ENCODE results near the gene MSANTD2.

MSANTD2 gene

DNA sequence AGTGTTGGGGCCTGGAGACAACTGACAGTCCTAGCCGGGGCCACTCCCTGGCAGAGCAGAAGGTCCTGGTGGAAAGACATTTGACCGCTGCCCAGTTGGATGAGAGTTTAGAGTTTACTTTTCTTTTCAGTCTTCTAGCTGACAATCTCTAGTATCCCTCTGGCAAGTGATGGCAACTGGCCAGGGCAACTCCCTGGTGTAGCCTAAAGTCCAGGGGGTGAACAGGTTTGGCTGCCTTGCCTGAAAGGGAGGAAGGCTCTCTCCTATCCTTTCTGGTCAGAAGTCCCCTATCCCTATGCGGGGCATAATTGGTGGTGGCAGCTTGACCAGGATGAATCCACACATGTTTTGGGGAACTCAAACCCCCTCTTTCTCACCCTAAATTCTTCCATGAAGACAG, 16.8 kb upstream of the MSANTD2 start:
- no peak for DNase-seq (ENCODE audit: low spot score)

DNA sequence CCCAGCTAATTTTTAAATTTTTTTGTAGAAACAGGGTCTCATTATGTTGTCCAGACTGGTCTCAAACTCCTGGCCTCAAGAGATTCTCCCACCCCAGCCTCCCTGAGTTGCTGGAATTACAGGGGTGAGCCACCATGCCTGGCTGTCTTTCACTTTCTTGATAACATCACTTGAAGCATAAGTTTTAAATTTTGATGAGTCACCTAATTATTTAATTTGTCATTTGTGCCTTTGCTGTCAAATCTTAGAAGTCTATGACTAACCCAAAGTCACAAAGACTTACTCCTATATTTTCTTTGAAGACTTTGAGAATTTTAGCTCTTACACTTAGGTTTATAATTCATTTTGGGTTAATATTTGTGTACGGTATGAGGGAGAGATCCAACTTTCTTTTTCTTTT, 14.5 kb upstream of the MSANTD2 start:
- DNase-seq (ENCODE audit: low spot score): no peak

DNA sequence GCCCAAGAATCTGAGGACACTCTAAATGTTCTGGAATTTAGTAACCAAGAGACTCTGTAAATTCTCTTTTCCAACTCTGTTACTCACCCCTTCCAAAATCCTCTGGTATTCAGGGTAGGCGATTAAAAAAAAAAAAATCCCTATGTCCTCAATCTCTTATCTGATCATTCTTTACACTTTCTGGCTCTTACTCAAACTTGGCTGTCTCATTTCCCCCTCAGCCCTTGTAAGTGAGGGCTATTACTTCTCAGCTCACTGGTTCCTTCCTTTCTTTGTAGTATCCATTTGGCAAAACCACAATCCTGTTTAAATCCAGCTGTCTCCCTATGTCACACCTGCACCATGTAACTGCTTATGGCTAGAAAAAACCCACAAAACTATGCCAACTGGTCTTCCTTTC, 12.7 kb upstream of the MSANTD2 start:
- DNase-seq (ENCODE audit: low spot score): no peak

DNA sequence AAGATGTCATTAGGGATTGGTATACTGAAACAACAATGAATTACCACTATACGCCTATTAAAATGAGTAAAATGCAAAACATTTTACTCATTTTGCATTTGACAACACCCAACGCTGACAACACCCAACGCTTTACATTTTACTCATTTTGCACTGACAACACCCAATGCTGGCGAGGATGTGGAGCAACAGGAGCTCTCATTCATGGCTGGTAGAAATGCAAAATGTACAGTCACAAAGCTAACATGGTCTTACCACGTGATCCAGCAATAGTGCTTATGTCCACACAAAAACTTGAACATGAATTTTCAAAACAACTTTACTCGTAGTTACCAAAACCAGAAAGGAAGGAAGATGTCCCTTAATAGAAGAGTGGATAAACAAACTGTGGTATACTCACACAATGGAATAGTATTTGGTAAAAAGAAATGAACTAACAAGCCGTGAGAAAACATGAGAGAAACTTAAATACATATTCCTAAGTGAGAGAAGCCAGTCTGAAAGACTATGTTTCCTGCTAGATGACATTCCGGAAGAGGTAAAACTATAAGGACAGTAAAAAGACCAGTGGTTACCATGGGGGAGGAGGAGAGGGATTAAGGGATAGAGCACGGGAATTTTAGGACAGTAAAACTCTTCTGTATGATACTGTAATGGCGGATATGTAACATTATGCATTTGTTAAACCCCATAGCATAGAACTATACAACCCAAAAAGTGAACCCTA, 11.4 kb upstream of the MSANTD2 start:
- no peak for DNase-seq (ENCODE audit: low spot score)

DNA sequence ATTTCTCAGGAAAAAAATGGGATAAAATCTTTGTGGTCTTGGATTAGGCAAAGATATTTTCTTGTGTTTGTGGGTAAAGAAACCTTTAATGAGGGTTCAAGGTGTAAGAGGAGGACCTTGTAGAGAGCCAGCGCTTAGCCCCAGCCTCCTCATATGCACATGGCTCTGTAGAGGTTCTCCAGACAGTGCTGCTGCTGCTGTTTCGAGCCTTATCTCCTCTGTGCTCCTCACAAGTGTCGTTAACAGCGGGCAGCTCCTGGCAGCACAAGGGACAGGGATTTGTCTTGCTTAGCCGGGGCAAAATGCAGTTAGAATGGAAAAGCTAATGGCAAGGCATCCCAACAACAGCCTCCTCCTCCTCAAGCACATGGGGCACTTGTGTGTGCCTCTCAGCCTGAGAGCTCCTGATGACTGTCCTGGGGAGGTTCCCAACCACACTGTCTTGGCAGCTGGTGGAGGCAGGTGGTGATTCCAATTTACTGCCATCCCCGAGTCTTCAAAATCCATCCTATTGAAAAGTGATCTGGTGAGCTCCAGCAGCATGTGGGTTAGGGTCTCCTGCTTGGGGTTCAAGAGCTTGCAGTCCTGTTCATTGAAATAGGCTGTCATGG, 7.6 kb upstream of the MSANTD2 start:
- no peak for DNase-seq (ENCODE audit: low spot score)

DNA sequence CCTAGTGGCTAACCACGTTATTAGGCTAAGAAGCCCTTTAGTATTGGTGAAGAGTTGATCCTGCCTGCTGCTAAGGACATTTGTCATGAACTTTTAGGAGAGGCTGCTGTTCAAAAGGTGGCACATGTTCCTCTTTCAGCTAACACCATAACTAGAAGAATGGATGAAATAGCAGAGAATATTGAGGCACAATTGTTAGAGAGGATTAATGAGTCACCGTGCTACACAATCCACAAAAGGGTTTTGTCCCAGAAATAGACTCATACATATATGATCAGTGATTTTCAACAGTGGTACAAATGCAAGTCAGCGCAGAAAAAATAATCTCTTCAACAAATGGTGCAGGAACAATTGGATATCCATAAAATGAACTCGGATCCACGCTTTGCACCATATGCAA, 7.0 kb upstream of the MSANTD2 start:
- DNase-seq (ENCODE audit: low spot score): no peak

DNA sequence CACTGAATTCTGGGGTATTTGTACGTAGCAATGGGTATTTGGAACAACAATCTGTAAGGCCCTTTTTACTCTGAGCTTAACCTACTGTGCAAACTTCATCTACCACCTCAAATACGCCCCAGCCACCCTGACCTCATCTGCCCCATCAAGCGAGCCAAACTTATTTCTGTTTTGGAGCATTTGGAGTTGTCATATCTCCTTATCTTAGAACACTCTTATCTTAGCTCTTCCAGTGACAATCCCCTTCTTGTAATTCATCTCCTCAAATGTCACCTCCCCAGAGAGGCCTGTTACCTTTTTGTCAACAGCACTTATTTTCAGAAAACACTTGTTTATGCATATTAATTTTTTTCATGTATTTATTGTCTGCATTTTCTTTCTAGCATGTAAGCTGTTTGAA, 4.7 kb upstream of the MSANTD2 start:
- no peak for DNase-seq (ENCODE audit: low spot score)

DNA sequence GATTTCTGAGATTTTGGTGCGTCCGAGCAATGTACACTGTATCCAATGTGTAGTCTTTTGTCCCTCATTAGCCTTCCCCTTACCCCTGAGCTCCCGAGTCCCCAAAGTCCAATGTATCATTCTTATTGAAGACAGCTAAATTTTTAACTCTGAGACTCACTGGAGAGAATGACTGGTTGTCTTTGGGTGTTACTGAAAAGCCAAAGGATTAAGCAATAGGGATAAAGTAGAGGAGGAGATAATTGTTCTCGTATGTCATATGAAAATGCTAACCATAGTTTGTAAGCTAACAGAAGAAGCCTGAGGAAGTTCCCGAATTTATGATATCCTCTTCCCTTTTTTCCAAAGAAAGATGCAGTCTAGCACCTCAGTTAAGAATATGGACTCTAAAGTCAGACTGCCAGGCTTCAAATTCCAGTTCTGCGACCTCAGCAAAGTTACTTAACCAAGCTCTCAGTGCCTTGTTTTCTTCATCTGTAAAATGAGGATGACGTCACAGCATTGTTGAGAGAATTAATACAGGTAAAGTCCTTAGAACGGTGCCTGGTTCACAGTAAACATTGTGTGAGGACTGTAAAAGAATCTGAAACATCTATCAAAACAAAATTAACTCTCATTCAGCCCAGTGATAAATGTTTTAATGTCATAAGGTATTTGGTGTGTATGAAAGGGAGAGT, 1.6 kb upstream of the MSANTD2 start:
- DNase-seq (ENCODE audit: low spot score): no peak

DNA sequence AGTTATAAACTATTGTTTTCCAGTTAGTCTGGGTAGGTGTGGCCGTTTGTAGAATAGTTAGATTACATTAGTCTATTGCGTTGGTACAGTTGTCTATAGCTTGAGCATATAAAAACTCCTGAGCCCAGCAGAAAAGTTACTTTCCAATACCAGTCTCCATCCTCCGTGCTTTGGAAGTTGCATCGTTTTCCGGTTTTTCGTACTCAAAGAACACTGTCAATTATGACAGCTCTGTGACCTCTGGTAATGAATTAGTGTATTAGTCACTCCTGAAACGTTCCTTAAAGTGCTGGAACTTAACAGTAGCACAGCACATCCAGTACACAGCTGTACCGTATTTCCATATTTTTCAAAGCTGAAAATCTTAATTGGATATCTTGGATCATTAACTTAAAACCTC, 808 bp upstream of the MSANTD2 start:
- DNase-seq (ENCODE audit: low spot score): no peak

DNA sequence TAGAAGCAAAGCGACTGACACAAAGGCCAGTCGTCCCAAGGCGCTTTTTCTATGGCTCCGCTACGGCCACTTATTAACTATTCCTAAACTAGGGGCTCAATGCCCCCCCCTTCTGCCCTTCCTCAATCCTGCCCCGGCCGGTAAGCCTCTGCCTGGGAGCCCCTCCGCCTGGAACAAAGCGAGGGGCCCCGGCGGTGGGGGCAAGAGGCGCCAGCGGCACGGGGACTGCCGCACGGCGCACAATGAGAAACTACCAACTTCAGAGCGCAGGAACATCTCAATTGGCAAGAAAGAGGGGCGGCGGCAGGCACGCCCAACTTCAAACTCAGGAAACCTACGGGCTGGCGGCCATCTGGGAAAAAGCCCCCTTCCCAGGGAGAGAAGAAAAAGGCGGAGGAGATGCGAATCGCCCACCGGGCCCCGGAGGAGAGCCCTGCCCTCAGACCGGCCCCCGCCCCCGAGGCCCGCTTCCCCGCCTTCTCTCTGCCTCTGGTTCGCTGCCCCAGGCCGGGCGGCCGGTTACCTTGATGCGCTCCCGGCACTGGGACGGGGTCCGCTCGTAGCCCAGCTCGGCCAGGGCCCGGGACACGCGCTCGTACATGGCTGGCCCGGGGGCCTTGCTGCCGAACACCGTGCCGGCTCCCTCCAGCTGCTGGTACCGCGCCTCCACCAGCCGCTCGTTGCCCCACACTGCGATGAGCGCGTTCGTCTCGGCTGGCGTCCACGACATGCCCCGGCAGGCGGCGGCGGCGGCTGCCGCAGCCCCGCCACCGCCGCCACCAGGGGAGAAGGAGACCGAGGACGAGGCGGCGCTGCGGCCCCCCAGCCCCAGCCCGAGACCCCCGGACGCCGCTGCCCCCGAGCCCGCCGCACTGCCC, 619 bp downstream of the MSANTD2 start:
- DNase-seq (ENCODE audit: low spot score): peak; percentile 5

DNA sequence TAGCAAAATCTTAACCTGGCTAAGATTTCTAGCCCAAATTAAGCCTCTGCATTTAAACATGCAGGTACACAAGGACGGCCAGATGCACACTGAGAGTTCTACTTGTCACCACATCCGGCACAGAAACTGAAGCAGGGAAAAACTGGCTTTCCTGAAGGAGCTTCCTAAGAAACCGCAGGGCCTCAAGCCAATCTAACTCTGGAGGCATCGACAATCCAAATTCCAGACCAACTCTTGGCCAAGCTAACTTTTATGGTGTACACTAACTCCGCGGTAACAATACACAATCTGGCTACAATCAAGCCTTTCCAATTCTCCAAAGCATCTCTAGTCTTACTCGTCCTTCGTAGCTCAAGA, 1.2 kb downstream of the MSANTD2 start:
- DNase-seq (ENCODE audit: low spot score): no peak

DNA sequence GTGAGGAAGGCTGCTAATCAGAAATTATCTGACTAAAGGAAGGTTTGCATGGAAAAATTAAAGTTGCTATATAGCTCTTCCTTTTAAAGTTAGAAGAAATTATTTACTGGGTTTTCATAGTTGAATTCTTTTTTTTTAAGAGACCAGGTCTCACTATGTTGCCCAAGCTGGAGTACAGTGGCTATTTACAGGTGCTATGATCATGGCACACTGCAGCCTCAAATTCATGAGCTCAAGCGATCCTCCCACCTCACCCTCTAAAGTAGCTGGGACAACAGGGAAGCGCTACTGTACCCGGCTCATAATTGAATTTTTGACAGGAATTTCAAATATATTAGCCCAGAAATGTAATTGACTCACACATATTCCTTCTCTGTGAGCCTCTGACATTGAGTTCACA, 3.9 kb downstream of the MSANTD2 start:
- DNase-seq (ENCODE audit: low spot score): no peak

DNA sequence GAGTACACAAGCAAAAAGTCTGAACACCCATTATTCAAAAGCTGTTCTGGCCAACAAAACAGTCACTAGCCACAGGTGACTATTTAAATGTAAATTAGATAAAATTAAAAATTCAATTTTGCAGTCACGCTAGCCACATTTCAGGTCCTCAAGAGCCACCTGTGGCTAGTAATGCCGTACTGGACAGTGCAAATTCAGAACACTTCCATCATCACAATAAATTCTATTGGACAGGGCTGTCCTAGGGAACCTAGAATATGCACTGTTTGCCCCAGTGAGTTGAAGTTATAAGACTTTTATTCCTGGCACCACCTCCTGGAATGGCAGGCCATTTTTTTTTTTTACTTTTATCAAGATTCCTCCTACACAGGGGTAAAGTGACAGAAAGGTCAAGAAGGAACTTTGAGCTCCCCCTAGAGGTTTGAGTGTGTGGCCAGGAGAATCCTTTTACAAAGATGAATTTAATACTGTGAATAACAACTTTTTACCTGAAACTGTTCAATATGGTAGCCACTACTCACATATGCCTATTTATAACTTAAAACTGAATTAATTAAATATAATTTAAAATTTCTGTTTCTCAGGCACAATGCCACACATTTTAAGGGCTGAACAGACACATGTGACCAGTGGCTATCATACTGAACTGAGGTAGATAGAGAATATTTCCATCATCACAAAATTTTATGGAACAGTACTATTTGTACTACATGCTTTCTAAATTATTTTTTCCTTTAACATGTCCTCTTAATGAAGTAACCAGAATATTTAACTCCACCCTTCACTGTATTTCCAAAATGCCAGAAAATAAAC, 6.5 kb downstream of the MSANTD2 start:
- peak; percentile 43 for DNase-seq (ENCODE audit: low spot score)

DNA sequence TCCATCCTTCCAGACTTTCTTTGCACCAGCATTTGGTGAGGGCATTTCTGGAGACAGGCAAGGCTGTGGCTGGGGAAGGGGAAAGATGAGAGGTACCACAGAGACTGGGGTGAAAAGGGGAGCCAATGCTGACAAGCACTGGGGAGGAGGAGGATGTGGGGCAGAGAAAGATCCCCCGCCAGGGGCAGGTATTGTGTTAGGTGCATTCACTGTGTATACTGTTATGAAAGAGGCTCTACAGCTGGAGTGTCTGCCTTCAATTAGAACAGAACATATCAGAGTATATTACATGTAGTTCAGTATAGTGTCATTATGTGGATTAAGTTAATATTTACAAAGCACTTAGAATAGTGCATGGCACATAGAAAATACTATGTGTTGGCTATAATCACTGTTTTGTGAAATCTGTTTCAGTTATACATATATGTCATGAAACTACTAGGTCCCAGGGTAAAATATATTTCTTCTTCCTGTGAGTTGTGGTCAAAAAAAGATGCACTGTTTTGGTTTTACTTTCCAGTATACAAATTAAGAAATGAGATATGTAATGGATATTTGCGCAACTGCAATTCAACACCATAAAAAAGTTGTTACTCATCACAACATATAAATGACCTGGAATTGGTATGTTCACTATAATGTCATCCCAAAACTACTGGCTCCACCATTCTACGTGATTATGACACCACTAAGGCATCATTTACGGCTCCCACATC, 8.4 kb downstream of the MSANTD2 start:
- no peak for DNase-seq (ENCODE audit: low spot score)

DNA sequence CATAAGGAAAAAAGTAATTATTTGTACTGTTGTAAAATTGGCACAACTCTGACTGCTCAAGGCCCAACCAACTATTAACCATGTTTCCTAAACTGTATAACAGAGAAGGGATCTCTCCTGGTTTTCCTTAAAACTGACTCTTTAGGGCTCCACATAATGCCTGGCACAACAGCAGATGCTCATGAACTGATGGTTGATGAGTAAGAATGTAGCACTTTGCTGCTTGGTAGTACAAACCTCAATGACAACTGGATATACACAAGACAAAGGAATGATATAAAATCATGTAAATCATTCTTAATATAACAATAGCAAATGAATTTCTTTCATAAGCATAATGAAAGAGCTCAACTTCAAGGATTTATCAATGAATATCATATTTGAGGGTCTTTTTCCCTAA, 11.7 kb downstream of the MSANTD2 start:
- DNase-seq (ENCODE audit: low spot score): no peak

DNA sequence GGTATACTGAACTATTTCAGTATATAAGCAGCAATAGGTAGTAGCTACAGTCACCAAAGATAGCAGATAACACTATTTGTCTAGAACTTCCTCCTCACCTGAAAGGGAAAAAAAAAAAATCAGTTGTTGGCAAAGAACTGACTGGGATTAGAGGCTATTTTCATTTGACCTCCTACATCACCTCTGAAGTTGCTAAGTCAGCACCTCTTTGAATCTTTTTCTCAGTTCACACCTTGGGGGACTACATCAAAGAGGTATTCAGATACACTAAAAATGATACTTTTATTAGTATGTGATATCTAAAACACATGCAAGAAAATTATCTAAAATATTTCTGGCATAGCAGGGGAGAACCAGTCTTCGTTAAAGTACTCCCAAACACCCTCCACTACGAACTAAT, 16.2 kb downstream of the MSANTD2 start:
- DNase-seq (ENCODE audit: low spot score): no peak

DNA sequence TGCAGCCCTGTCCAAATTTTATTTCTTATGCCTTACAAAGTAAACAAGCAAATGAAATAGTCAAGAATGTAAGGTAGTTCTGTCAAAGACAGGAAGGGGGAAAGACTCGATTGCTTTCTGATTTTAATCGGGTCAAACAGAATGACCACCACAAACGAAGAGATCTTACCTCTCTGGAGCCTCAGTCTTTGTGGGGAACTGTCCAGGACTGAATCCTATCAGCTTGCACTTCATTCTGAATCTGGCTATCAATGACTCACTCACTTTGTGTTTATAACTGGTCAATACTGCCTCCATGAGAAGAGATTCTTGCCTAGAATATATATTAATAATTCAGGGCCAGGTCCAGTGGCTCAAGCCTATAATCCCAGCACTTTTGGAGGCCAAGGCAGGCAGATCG, 17.2 kb downstream of the MSANTD2 start:
- DNase-seq (ENCODE audit: low spot score): no peak

DNA sequence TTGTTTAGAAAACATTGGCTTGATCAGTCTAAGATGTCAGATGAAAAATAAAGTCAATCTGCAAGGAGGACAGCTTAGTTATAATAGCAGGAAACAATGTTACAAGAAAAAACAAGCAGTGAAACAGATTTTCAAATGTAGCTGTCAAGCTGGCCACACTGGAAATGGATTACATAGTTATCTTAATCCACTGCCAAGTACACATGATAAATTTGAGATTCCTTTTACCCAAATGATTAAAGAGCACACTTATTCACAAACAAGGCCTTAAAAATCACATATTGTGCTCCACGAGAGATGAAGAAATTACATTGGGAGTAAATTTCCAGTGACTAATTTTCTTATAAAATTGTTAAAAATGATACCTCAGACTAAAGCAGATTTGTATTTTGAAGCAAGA, 20.6 kb downstream of the MSANTD2 start:
- no peak for DNase-seq (ENCODE audit: low spot score)

DNA sequence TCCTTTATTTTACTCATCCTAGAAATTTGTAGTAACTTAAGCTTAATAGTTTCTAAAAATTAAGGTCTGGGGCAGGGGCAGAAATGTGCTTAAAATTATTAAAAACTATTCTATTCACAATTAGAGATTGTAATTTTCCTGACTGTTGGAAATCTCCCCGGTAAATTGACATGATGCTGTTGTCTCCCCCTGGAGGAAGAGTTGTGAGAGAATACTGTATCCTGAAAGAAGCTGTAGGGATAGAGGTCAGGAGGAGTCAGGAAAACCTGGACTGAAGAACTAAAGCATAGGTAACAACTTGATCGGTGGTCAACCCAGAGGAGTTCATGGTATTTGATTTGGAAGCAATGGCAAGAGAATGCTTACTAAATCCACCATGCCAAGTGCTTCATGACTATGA, 21.9 kb downstream of the MSANTD2 start:
- no peak for DNase-seq (ENCODE audit: low spot score)

DNA sequence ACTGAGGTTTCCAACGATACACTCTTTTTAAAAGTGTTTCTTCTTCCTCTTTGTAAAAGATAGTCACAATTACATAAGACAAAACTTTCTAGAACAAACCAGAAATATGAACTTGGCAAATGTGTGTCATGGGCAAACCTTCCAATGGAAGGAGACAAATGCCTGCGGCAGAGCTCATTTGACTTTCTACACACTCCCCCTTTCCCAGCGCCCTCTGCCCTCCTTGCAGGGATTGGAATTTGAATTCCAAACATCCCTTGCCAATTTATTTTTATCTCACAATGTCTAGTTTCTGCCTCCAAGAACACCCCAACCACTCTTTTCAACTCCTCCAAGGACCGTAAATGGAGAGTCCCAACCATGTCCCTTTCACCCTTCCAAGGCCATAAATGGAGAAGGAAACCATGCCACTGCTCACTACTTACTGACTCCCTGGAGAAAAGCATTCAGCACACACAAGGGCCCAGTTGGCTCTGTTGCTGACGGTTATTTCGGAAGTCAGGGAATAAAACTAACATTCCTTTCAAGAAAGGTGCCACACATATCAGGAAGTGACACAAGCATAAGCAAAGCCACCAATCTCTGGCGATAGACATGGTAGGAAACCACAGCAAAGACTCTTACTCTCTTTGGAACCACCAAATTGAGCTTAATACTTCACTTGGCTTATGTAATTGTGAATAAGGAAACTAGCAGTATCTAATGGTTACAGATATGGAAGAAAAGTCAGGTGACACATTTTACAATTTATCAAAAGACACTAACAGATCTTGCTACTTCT, 23.2 kb downstream of the MSANTD2 start:
- no peak for DNase-seq (ENCODE audit: low spot score)
